Peyer's patch (tissue), 4 donors: Measurements from ENCODE around the gene TMEM86B. TPM values are rescaled to one million over a fixed set of nuclear protein-coding genes. Genes with fewer than 3 reads are reported as not detected.

Experiments used
- DNase-seq, 3 donors: peaks; one replicate each; pipeline ENCODE4 v3.0.0-alpha.2; 2017 to 2019
- H3K27ac ChIP-seq, 4 donors: fragments of 200-600 bp; sonication (generic); one replicate each; pipeline ENCODE4 v1.5.1; 2016 to 2019
- H3K27me3 ChIP-seq, 2 donors: fragments of 200-600 bp; sonication (generic); one replicate each; pipeline ENCODE4 v1.5.1; 2019
- H3K36me3 ChIP-seq, 3 donors: fragments of 200-600 bp; sonication (generic); one replicate each; pipeline ENCODE4 v1.5.1; 2016 to 2019
- H3K4me1 ChIP-seq, 4 donors: fragments of 200-600 bp; sonication (generic); one replicate each; pipeline ENCODE4 v1.5.1; 2016 to 2019
- H3K4me3 ChIP-seq, 4 donors: fragments of 200-600 bp; sonication (generic); 1 replicate in 3 of 4; 2 replicates in 1 of 4; pipeline ENCODE4 v1.5.1; 2016 to 2019; ENCODE audit warnings: mild to moderate bottlenecking in 1 of 4
- H3K9me3 ChIP-seq, 4 donors: fragments of 200-600 bp; sonication (generic); one replicate each; pipeline ENCODE4 v1.5.1; 2016 to 2019; ENCODE audit warnings: mild to moderate bottlenecking in 1 of 4
- CTCF ChIP-seq, 6 experiments: fragments of 450-650 bp in 4 of 6; fragments of 200-600 bp in 2 of 6; sonication (generic) in 1 of 6; IDR thresholded peaks; one replicate each; pipeline ENCODE4 v1.5.1; 2017 to 2019; ENCODE audit warnings: antibody characterized with exemption in 6 of 6, mild to moderate bottlenecking in 3 of 6, moderate library complexity in 1 of 6
- POLR2A ChIP-seq, 2 donors: fragments of 450-650 bp; IDR thresholded peaks; one replicate each; pipeline ENCODE4 v1.5.1; 2017; ENCODE audit warnings: antibody characterized with exemption in 2 of 2, mild to moderate bottlenecking in 2 of 2, moderate library complexity in 2 of 2
- total RNA-seq, 4 donors: library from RNA; depleted of rRNA; stranded (reverse); fragments of >200 nt; gene quantifications; one replicate each; pipeline ENCODE4 v1.1.0, GENCODE V29; 2016

The TMEM86B gene
- total RNA-seq, 4 donors from 2014 or later = 9.1 to 39.8 (median 15.1) TPM

DNA sequence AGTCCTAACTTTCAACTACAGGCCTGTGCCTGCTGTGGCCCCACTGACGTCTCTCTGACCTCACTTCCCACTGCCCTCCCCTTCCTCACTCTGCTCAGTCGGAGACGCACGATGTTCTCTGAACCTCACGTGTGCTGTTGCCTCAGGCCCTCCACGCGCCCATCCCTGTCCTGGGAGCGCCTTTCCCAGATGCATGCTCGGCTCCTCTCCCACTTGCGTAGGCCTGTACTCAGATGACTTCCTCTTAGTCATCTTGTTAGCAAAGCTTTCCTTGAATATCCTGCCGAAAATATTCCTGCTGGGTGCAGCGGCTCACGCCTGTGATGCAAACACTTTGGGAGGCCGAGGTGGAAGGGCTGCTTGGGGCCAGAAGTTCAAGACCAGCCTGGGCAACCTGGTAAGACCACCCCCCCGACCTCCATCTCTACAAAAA is 39.1 kb downstream of the TMEM86B start:
- Histone ChIP-seq H3K4me3 (no peak overlapping the region), H3K4me1 (no peaks in the 10 kb centered on the region), H3K27me3 (no peaks in the 10 kb centered on the region), H3K36me3 (peaks cover 0 to 67% (median 0%) of the 10 kb centered on the region in 3 donors), H3K27ac (peak overlapping the region in 2 of 4 donors; percentile 29 to 65), H3K9me3 (no peaks in the 10 kb centered on the region)
- TF ChIP-seq CTCF (IDR thresholded peaks at IDR 0.05) (no peak), POLR2A (IDR thresholded peaks at IDR 0.05) (no peak)
- no peak for DNase-seq

GRCh38 chr19:55188625-55189024 is 39.9 kb downstream of the TMEM86B start:
- DNase-seq = no peak
- H3K4me3 ChIP-seq = no peak overlapping the region
- H3K36me3 ChIP-seq = peaks cover 0 to 61% (median 0%) of the 10 kb centered on the region in 3 donors
- H3K4me1 ChIP-seq = no peaks in the 10 kb centered on the region
- TF ChIP-seq CTCF (IDR thresholded peaks at IDR 0.05) (no peak), POLR2A (IDR thresholded peaks at IDR 0.05) (no peak)
- H3K27me3 ChIP-seq = no peaks in the 10 kb centered on the region
- H3K9me3 ChIP-seq = no peaks in the 10 kb centered on the region
- H3K27ac ChIP-seq = peak overlapping the region in 2 of 4 donors; percentile 29 to 65

DNA sequence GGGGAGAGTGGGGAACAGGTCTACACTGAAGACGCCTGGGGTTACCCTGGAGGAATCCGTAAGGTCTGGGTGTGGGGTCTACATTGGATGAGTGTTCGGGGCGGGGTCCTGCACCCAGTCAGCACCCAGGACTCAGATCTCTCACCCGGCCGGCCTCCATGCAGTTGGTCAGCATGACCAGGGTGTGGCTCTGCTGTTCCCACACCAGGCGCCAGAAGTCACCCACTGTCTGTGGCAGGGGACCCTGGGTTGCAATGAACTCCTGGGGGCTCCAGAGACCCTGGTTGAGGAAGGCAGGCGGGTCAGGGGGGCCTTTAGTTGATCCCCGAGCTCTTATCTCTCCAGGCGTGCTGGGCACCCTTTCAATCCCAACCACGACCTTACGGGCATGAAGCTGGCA is 42.5 kb downstream of the TMEM86B start:
- Histone ChIP-seq H3K27ac (no peak overlapping the region), H3K4me1 (no peaks in the 10 kb centered on the region), H3K9me3 (no peaks in the 10 kb centered on the region), H3K27me3 (no peaks in the 10 kb centered on the region), H3K4me3 (no peak overlapping the region), H3K36me3 (peaks cover 0 to 47% (median 0%) of the 10 kb centered on the region in 3 donors)
- DNase-seq = no peak
- TF ChIP-seq POLR2A (IDR thresholded peaks at IDR 0.05) (no peak), CTCF (IDR thresholded peaks at IDR 0.05) (no peak)

- TF ChIP-seq POLR2A (IDR thresholded peaks at IDR 0.05) = no peak
- no peak for TF ChIP-seq CTCF (IDR thresholded peaks at IDR 0.05)
- H3K4me3 ChIP-seq = no peak overlapping the region
- no peak for DNase-seq
- H3K36me3 ChIP-seq = peaks cover 0 to 28% (median 0%) of the 10 kb centered on the region in 3 donors
- H3K27ac ChIP-seq = no peak overlapping the region
- peaks cover 0 to 19% (median 10%) of the 10 kb centered on the region in 4 donors for H3K4me1 ChIP-seq
- peaks cover 0 to 5% of the 10 kb centered on the region in 2 donors for H3K27me3 ChIP-seq
- no peaks in the 10 kb centered on the region for H3K9me3 ChIP-seq
Observed at GRCh38 chr19:55181740-55182139, 46.8 kb downstream of the TMEM86B start.

DNA sequence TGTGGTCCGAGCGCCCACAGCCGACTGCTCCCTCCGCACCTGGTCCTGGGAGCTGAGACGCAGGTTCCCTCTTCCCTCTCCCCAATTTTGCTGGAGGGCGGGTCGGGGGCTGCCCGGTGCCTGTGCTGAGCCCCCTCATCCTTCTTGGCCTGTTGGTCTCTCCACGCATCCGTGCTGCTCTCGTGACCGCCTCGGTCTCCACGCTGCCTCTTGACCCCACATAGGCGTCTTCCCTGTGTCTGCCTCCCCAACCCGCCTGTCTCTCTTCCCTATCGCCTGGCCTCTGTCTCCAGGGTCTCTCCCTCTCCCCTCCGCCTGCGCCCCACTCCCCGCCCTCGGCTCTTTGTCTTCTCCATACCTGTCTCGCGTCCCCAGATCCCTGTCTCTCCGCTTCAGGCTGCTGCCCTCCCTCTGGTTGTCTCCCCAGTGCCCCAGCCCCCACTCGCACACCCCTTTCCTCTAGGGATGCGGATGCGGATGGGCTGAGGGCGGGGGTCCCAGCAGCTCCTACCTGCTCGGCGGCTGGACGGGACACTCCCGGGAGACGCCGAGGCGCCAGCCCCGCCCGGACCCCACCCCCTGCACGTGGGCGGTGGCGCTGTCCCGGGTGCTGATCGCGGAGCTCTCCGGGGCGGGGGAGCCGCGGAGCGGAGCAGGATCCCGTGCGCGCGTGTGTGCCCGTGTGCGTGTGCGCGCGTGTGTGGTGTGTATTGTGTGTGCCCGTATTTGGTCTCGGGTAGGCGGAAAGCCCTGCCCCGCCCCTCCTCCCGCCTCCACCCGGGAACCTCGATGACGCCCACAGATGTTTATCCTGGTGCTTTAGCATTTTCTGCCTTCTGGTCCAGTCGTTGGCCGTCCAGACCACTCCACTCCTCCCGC is 48.7 kb downstream of the TMEM86B start, which contains the start of gene SYT5:
SYT5 (minus strand) TSS at position 684 of the 879 bp plus-strand sequence. CDS start 1,248 bp downstream, outside the sequence.
- Histone ChIP-seq H3K27ac (no peak within 1 kb of the TSS), H3K9me3 (peaks cover 0 to 4% (median 0%) of the 10 kb centered on the region in 4 donors), H3K4me1 (peaks cover 0 to 19% (median 10%) of the 10 kb centered on the region in 4 donors), H3K27me3 (peaks cover 0 to 11% of the 10 kb centered on the region in 2 donors), H3K4me3 (peak within 1 kb of the TSS; percentile 1 to 41 (median 24)), H3K36me3 (peaks cover 0 to 11% (median 0%) of the 10 kb centered on the region in 3 donors)
- DNase-seq = peak in 2 of 3 donors; percentile 58 to 80
- TF ChIP-seq POLR2A (IDR thresholded peaks at IDR 0.05) = no peak
- no peak for TF ChIP-seq CTCF (IDR thresholded peaks at IDR 0.05)
